ENCODE results near the gene DYNC2LI1.

The DYNC2LI1 gene

DNA sequence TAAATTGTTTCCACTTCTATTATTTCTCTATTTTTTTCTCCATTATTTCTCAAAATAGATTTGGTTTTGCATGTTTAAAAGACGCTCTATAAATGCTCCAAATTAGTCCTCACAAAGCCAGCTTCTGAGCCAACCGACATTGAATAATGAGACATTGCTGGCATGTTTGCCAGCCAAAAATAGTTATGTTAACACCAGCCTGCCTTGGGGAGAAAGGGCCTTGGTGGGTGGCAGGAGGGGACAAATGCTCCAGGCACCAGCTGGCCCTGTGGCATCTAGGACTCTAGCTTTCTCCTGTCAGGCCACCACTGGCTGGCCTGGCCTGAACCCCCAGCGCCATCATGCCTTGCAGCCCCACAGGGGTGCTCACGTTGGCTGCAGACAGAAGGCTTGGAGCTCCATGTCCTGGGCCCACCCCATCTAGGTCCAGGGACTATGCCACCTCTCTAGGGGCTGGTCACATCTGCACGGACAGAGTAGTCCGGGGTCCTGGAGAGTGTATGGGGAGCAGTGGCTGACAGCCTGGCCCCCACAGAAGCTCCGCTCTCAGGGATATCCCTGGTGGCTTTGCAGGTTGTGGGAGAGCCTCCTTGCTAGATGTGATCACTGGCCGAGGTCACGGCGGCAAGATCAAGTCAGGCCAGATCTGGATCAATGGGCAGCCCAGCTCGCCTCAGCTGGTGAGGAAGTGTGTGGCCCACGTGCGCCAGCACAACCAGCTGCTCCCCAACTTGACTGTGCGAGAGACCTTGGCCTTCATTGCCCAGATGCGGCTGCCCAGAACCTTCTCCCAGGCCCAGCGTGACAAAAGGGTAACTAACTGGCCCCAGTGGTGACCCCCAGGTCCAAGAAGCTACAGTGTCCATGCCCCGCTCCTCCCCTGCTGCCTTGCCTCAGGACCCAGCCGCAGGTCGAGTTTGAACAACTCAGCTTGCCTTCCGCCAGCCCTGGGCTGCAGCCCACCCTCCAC, 77.5 kb downstream of the DYNC2LI1 start:
- DNase-seq: no peak

DNA sequence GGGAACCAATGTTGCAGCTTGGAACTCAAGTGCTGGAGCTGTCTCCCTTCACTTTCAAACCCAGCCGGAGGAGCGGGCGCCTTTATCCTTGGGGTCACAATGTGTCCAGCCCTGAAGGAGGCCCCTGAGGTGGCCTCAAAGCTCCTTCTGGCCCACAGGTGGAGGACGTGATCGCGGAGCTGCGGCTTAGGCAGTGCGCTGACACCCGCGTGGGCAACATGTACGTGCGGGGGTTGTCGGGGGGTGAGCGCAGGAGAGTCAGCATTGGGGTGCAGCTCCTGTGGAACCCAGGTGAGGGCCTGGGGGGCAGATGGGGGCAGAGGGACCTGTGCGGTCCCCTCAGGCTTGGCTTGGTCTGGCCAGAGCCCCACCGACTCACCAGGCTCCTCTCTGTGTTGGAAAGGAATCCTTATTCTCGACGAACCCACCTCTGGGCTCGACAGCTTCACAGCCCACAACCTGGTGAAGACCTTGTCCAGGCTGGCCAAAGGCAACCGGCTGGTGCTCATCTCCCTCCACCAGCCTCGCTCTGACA, 78.4 kb downstream of the DYNC2LI1 start:
- no peak for DNase-seq

GRCh38 chr2:43853141-43854081, 79.6 kb downstream of the DYNC2LI1 start:
- DNase-seq: no peak

DNA sequence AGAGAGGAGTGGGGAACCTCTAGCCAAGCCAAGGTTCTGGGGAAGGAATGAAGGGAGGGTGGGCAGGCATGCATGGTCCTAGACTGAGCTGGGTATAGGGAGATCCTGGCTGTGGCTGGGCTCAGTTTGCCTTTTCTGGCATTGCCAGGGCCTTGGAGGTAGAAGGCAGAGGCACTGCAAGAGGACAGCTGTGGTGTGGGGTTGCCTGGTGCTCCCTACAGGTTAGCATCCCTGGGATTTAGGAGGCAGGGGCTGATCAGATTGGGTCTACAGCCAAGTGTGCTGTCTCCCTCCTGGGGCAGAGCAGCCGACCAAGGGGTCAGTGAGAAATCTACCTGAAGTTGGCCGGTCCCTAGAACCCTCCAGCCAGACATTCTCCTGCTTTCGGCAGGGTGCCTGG, 80.8 kb downstream of the DYNC2LI1 start:
- DNase-seq: no peak

- no peak for DNase-seq
These were observed 81.5 kb downstream of the DYNC2LI1 start for GRCh38 chr2:43855292-43855691.
